SK-N-SH treated with all-trans-retinoic acid at 6 μM for 48 hours (cell line): ENCODE results near the gene CELF4.

Experiments
- ATAC-seq: fragments of 200-7000 bp; cut with Tn5 transposase; 3 replicates; pipeline ENCODE4 v1.9.1; 2020; ENCODE audit warnings: mild to moderate bottlenecking, moderate library complexity
- ARNTL ChIP-seq: fragments of 450-650 bp; formaldehyde crosslinking; IDR thresholded peaks from 2 replicates; pipeline ENCODE4 v1.5.0; 2020; ENCODE audit warnings: low read depth, mild to moderate bottlenecking, moderate library complexity, borderline replicate concordance
- BACH2 ChIP-seq: fragments of 250-450 bp; sonication (Bioruptor Pico); IDR thresholded peaks from 2 replicates; pipeline ENCODE4 v1.9.0; 2021; ENCODE audit warnings: mild to moderate bottlenecking, borderline replicate concordance
- CREB5 ChIP-seq: fragments of 250-450 bp; sonication (Bioruptor Pico); IDR thresholded peaks from 2 replicates; pipeline ENCODE4 v1.5.1; 2020; ENCODE audit warnings: low read depth, mild to moderate bottlenecking, moderate library complexity
- CSDC2 ChIP-seq: fragments of 250-450 bp; sonication (Bioruptor Pico); IDR thresholded peaks from 2 replicates; pipeline ENCODE4 v1.5.0; 2020; ENCODE audit warnings: mild to moderate bottlenecking, moderate library complexity
- CSRNP3 ChIP-seq: fragments of 250-450 bp; sonication (Bioruptor Pico); IDR thresholded peaks from 2 replicates; pipeline ENCODE4 v1.5.1; 2021; ENCODE audit warnings: mild to moderate bottlenecking, moderate library complexity
- ESRRG ChIP-seq: fragments of 250-450 bp; sonication (Bioruptor Pico); IDR thresholded peaks from 2 replicates; pipeline ENCODE4 v1.6.1; 2021; ENCODE audit warnings: mild to moderate bottlenecking
- GLIS3 ChIP-seq: fragments of 250-450 bp; sonication (Bioruptor Pico); IDR thresholded peaks from 2 replicates; pipeline ENCODE4 v1.5.0; 2020; ENCODE audit warnings: mild to moderate bottlenecking, moderate library complexity
- ISL1 ChIP-seq: fragments of 250-450 bp; sonication (Bioruptor Pico); IDR thresholded peaks from 2 replicates; pipeline ENCODE4 v2.1.2; 2022; ENCODE audit warnings: mild to moderate bottlenecking, moderate library complexity
- PATZ1 ChIP-seq: fragments of 250-450 bp; sonication (Bioruptor Pico); IDR thresholded peaks from 2 replicates; pipeline ENCODE4 v1.8.0; 2020; ENCODE audit warnings: mild to moderate bottlenecking, moderate library complexity, borderline replicate concordance
- POU6F1 ChIP-seq: fragments of 250-450 bp; sonication (Bioruptor Pico); IDR thresholded peaks from 2 replicates; pipeline ENCODE4 v1.8.0; 2021; ENCODE audit warnings: low read depth, mild to moderate bottlenecking, moderate library complexity, borderline replicate concordance
- PPARA ChIP-seq: fragments of 250-450 bp; sonication (Bioruptor Pico); IDR thresholded peaks from 2 replicates; pipeline ENCODE4 v1.5.0; 2020; ENCODE audit warnings: mild to moderate bottlenecking, borderline replicate concordance
- RARB ChIP-seq: fragments of 250-450 bp; sonication (Bioruptor Pico); IDR thresholded peaks from 2 replicates; pipeline ENCODE4 v1.8.0; 2021; ENCODE audit warnings: mild to moderate bottlenecking, moderate library complexity
- SNAI2 ChIP-seq: fragments of 250-450 bp; sonication (Bioruptor Pico); IDR thresholded peaks from 2 replicates; pipeline ENCODE4 v1.5.0; 2020; ENCODE audit warnings: mild to moderate bottlenecking, moderate library complexity
- TCF4 ChIP-seq: fragments of 250-450 bp; sonication (Bioruptor Pico); IDR thresholded peaks from 2 replicates; pipeline ENCODE4 v1.8.0; 2021; ENCODE audit warnings: mild to moderate bottlenecking, moderate library complexity, borderline replicate concordance
- TOX ChIP-seq: fragments of 250-450 bp; sonication (Bioruptor Pico); IDR thresholded peaks from 2 replicates; pipeline ENCODE4 v1.8.0; 2021; ENCODE audit warnings: mild to moderate bottlenecking, moderate library complexity, borderline replicate concordance
- TSHZ2 ChIP-seq: fragments of 250-450 bp; sonication (Bioruptor Pico); IDR thresholded peaks from 2 replicates; pipeline ENCODE4 v1.5.0; 2020; ENCODE audit warnings: mild to moderate bottlenecking, moderate library complexity
- ZC3H10 ChIP-seq: fragments of 250-450 bp; sonication (Bioruptor Pico); IDR thresholded peaks from 2 replicates; pipeline ENCODE4 v1.5.1; 2021; ENCODE audit warnings: mild to moderate bottlenecking, moderate library complexity
- ZFP3 ChIP-seq: fragments of 250-450 bp; sonication (Bioruptor Pico); IDR thresholded peaks from 2 replicates; pipeline ENCODE4 v1.5.0; 2020; ENCODE audit warnings: mild to moderate bottlenecking, moderate library complexity
- ZNF565 ChIP-seq: fragments of 450-650 bp; formaldehyde crosslinking; conservative IDR thresholded peaks from 2 replicates; pipeline ENCODE4 v1.5.0; 2020; ENCODE audit warnings: low read depth, mild to moderate bottlenecking, moderate library complexity
- ZNF70 ChIP-seq: fragments of 450-650 bp; formaldehyde crosslinking; IDR thresholded peaks from 2 replicates; pipeline ENCODE4 v1.5.0; 2020; ENCODE audit warnings: mild to moderate bottlenecking, moderate library complexity

Gene CELF4

GRCh38 chr18:37538526-37539205, 26.9 kb downstream of the CELF4 start:
- no peak for TF ChIP-seq PPARA
- TF ChIP-seq RARB (CRISPR knock-in tag), result no peak
- no peak for TF ChIP-seq POU6F1 (CRISPR knock-in tag)
- TF ChIP-seq TSHZ2 (CRISPR knock-in tag), result no peak
- no peak for TF ChIP-seq BACH2
- no peak for TF ChIP-seq ZFP3 (CRISPR knock-in tag)
- no peak for TF ChIP-seq SNAI2 (CRISPR knock-in tag)
- TF ChIP-seq ZC3H10 (CRISPR knock-in tag), result no peak
- no peak for TF ChIP-seq ISL1 (CRISPR knock-in tag)
- TF ChIP-seq CSDC2 (CRISPR knock-in tag), result no peak
- TF ChIP-seq GLIS3, result no peak
- TF ChIP-seq ZNF565, result no peak
- no peak for TF ChIP-seq CREB5 (CRISPR knock-in tag)
- no peak for TF ChIP-seq CSRNP3 (CRISPR knock-in tag)
- TF ChIP-seq TCF4 (CRISPR knock-in tag), result no peak
- TF ChIP-seq ESRRG, result no peak
- TF ChIP-seq ZNF70 (CRISPR knock-in tag), result no peak
- TF ChIP-seq TOX (CRISPR knock-in tag), result no peak
- TF ChIP-seq PATZ1, result no peak
- ATAC-seq, result no peak

- ATAC-seq, result peak; percentile 95
Observed at GRCh38 chr18:37537868-37538525, 27.6 kb downstream of the CELF4 start.

More at GRCh38 chr18:37537868-37538525, 27.6 kb downstream of the CELF4 start:
- TF ChIP-seq ISL1 (CRISPR knock-in tag) (no peak), ZNF565 (no peak), POU6F1 (CRISPR knock-in tag) (no peak), BACH2 (no peak), CSRNP3 (CRISPR knock-in tag) (no peak), ESRRG (no peak), TSHZ2 (CRISPR knock-in tag) (no peak), PPARA (no peak), ARNTL (CRISPR knock-in tag) (no peak)
